Measurements from ENCODE around the gene MOV10L1.
"Not testable (repeated sequence)": the region's sequence is repeated elsewhere in the genome, so short reads cannot be mapped to it uniquely, and the experiment has no call there.

The MOV10L1 gene

DNA sequence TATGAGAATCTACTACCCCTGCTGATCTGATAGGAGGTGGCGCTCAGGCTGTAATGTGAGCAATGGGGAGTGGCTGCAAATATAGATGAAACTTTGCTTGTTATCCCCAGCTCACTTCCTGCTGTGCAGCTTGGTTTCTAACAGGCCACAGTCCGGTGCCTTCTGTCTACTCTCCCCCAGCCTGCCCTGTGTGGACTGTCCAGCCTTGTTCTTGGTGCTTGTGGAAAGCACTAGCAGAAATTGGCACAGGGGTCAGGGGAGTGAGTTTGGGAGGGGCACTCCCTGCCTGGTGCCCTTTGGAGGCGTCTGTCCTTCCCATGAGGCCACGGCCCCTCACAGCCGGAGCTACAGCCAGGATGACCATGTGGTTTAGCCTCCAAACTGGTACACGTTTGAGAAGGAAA lies 14.3 kb downstream of the MOV10L1 start:
- DNase-seq (ENCODE audit: low read depth in 3 of 3): no peak

DNA sequence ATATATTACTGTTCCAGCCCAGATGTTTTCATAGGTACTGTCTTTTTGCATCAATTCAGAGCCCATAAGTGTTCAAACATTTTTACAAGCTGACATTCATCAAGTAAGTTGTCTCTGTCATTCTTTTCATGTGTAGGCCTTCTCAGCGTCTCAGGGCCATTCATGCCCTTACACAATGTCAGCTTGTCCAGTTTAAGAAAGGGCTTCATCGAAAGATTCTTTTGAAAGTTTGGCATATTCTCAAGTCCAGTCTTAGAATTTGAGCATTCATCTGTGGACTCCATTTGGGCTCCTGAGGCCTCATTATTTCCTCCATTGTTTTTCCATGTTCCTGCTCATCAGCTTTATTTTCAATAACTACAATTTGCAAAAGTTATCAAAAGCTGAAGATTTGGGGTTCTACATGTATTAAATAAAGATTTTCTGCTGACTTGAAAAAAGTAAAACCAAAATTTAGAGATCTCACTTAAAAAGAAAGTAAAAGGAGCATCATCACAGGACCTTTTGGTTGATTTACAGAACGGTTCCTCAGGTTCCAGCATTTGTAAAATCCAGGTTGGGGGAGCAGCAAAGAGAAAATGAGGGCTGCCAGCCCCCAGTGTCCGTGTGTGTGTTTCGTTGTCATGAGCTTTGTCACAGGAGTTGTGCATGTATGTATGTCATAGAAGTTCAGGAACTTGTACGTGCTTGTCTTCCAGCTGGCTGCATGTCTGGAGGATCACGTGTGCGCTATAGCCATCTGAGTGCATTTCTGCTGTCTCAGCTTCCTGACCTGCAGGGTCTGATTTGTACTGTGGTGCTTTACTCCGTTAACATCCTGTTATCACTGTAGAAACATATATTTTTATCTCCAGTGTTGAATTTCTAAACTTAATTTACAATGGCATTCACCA lies 15.6 kb downstream of the MOV10L1 start:
- no peak for DNase-seq (ENCODE audit: low read depth in 3 of 3)

DNA sequence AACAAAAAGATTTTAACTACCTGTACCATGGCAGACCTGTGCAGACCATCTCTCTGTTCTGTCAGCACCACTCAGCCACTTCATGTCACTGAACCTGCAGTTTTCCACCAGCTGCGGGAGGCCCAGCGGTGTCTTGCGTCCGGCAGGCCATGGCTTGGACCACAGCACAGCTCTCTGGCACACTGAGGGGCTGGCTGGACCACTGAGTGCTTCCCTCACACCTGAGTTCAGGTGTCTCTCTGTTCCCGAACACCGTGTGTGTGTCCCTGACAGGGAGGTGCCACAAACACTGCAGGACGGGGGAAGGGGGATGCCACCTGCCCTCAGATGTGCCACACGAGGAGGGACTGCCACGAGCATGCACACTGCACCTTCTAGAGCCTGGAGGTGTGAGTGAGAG lies 17.7 kb downstream of the MOV10L1 start:
- no peak for DNase-seq (ENCODE audit: low read depth in 3 of 3)

DNA sequence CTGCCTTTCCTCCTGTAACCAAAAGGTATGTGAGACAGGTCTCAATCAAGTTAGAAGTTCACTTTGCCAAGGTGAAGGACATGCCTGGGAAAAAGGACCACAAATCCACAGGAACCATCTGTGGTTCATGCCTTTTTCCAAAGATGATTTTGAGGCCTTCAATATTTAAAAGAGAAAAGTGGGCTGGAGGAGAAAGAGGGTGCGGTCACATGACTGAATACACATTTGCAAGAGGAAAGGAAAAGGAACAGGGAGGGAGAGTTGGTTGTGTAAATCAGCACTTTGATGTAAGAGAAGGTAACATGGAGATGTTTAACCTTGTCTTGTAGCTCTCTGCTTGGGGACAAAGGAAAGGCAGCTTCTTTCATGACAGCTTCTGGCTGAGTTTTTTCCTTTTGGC lies 21.2 kb downstream of the MOV10L1 start:
- DNase-seq (ENCODE audit: low read depth in 3 of 3): no peak

DNA sequence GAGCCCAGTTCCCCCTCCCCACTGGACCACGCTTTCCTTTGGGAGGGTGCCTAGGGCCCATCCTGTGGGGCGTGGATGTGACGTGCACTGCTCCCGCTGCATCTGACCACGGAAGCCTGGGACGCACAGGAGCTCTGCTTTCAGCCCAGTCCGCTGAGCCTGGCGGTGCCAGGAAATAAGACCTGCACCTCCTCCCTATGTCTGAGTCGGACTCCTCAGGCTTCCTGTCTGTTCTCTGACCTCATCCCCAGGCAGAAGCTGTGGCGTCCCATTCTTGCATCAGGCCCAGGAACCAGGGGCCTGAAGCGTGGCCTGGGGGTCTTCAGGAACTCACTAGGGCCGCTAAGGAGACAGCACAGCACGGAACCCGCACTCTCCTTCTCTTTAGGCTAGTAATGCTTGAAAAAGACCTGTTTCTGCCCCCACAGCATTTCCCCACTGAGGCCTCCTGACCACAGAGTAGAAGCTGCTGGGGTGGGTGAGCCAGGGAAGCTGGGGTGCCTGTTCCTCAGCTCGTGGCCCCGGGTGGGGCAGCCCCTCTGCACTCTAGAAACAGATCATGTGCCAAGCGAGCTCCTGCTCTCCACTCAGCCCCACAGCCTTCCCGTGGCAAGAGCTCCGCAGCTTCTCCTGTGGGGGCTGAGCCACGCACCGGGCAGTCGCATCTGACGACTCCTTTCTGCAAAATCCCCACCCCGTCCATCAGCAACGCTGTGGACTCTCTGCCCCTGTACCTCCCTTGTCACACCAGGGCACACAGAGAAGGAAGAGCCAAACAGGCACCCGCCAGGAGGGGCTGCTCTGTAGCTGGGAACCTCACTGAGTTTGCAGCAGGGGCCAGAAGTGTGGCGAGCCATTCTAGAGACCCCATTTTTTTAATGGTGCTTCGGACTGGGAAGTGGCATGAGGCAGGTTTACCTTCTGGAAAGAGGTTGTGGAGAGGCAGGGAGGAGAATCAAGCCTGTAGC lies 22.6 kb downstream of the MOV10L1 start:
- DNase-seq (ENCODE audit: low read depth in 3 of 3): peak in 1 of 3 experiments; percentile 22

DNA sequence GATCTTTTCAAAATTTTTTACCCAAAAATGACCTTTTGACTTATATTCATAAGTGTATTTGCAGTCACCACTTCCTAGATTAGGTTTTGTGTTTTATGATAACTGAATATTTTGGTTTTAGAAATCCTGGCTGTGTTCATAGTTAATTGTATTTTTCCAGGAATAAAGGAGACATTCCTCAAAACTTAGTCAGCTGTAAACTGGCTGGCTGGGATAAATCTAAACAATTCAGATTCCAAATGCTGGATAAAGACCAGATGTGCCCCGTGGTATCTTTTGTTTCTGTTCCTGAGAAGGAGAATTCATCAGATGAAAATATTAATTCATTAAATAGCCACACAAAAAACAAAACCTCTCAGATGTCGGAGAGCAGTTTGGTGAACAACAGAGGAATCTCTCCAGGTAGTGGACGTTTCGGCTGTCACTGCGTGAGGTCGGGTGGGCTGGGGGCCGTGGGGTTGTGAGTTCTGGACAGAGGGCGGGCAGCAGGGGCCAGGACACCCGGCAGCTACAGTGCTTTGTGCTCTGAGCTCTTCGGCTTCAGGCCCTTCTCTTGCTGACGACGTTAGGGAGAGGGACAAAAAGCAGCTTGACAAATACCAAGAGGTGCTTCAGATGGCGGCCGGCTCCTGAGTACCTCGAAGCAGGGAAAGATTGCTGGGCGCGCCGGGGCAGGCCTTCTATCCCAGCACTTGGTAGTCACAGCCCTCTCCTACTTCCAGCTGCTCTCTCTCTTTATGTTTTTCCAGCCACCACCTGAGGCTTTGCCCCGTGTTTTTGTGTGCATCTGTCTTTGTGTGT lies 24.6 kb downstream of the MOV10L1 start:
- DNase-seq (ENCODE audit: low read depth in 3 of 3): no peak

DNA sequence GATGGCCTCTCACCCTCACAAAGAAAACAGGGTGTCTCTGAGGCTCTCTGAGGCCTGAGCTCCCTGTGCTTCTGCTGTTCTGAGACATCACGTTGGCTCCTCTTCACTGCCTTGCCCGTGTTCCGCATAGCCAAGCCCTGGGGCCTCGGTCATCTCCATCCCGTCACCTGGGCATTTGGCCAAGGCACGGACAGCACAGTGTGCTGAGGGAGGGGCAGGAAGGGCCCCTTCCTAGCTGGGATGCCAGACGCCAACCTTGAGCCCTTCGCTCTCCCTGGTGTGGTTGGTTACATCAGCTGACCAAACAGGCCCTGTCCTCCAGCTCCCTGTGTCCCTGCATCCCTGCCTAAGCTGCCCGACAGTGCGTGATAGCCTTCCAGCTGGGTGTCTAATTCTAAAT lies 25.9 kb downstream of the MOV10L1 start:
- DNase-seq (ENCODE audit: low read depth in 3 of 3): no peak

DNA sequence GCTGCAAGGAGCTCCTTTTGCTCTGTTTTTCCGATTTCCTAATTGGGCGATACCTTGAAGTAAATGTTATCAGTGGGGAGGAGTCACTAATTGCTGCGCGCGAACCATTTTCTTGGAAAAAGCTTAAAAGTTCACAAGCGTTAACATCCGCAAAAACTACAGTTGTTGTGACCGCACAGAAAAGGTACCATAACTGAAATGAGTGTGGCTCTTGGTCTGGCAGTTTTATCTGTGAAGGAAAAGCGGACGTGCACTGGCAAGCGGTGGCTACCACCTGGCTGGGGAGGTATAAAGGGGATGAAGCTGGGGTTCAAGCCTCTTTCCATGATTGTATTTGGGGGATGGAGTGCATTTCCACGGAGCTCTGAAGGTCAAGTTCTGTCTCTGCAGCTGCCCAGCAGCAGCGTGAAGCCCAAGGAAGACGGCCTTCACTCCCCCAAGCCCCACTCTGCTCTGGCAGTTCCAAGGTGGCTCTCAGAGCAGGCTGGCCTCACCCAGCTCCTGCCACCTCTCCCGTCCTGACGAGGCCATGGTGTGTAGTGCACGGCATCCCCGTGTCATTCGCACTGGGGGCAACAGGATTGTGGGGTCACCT lies 27.5 kb downstream of the MOV10L1 start:
- no peak for DNase-seq (ENCODE audit: low read depth in 3 of 3)

DNA sequence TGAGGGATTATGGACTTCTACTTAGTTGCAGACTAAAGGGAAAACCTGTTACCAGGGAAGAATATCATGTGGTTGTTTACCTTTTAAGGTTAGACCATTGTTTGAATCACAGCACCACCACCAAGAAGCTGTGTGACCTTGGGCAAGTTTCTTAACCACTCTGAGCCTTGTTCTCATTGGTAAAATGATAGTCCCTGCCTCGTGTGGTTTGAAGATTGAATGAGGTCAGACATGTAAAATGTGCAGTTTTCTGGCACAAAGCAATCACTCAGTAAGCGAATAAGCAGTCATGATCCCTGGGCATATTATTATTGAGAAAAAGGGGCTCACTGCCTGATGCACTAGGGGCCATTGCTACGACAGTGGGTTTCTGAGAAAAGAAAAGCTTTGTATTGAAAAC lies 28.3 kb downstream of the MOV10L1 start:
- no peak for DNase-seq (ENCODE audit: low read depth in 3 of 3)

DNA sequence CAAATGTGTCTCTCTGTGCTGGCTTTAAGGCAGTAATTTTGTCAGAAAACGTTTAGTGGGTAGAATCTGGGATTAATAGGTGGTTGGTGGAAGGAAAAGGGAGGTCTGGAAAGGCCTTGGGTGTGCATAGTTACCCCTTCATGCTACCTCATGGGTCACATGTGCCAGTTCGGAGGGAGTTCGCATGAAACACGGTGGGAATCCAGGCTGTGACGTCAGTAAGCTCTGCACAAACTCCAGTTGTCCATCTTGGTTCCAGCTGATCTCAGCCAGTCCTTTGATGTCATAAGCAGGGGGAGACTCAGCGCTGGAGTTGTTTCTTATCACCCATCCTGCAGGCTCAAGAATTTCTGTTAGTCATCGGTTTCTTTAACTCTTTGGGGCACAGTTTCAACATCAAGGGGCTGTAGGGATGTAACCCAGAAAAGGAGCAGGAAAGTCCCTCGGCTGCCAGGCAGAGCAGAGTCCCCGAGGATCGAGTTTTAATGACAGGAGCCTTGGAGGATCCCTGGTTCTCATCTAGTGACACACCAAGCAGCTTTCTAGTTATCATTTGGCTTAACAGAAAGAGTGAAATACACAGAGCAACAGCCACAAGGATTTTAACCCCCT lies 28.9 kb downstream of the MOV10L1 start:
- DNase-seq (ENCODE audit: low read depth in 3 of 3): no peak

DNA sequence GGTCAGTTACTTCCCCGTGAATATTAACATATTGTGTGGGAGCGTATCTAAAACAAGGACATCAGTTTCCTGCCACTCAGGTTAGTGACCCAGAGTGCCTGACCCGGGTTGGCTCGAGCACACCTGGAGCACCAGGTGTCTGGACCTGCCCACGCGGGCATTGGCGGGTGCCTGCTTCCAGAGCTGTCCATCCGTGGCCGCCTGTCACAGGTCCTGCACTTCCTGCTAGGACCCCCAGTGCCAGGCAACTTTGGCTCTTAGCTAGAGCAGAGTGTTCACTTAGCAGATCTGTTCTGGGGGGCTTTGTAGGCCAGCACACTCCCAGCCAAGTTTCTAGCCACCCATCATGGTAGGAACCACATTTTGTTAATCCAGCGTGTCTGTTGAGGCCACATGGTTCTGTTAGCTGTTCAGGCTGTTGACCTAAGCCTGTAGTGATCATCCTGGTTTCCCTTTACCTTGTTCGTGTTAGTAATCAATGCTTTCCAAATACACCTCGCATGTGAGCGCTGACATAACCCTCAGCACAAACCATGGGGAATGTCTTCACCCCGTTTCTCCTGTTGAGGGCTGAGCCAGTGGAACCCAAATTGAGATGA lies 29.5 kb downstream of the MOV10L1 start:
- DNase-seq (ENCODE audit: low read depth in 3 of 3): no peak

DNA sequence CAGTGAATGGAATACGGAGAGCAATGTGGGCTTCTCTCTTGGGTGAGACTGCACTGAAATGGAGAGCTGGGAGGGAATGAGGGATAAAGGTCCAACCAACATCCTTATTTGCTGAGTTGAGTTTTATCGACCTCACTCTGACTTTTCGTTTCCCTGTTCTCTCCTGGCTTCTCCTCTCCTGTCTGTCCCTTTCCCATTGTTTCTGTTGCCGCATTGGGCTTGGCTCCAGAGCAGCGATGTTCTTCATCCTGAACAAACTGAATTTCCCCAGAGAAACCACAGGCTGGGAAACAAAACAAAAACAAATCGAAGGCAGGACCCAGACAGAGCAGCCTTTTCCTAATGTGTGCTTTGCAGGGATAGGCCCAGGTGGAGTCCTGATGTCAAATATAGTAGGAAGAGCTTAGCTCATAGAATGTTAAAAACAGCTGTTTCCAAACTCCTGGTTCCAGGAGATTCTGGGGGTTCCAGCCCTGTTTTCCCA lies 30.0 kb downstream of the MOV10L1 start:
- DNase-seq (ENCODE audit: low read depth in 3 of 3): no peak

DNA sequence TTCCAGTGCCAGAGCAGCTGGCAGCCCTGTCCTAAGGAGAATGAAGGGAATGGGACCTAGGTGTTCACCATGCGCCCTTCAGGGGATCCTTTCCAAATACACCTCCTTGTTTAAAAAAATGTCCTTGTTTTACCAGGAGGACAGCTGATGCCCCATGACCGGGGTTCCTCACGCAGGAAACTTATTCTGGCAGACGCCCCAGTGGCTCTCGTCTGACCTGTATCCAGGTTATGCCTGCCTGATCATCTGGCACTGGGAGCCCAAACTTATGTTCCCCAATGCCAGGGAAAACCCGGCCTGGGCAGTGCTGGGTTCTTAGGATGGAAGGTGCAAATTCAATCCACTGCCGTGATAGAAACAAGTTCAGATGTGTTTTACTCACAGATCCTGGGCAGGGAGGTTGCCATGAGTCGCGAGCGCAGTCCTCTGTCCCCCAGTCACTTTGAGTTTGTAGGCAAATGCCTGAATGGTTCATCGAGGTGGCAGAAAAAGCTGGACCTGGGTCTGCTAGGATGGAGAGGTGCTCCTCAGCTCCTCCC lies 31.5 kb downstream of the MOV10L1 start:
- no peak for DNase-seq (ENCODE audit: low read depth in 3 of 3)

DNA sequence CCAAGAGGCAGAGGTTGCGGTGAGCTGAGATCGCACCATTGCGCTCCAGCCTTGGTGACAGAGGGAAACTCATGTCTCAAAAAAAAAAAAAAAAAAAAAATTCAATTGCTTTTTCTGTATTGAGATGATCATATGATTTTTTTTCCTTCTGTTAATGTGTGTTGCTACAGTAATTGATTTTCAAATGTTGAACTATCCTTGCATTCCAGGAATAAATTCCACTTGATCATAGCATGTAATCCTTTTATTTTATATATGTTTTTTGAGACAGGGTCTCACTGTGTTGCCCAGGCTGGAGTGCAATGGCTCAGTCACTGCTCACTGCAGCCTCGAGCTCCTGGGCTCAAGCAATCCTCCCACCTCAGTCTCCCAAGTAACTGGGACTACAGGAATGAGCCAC lies 33.3 kb downstream of the MOV10L1 start:
- DNase-seq (ENCODE audit: low read depth in 3 of 3): no peak

DNA sequence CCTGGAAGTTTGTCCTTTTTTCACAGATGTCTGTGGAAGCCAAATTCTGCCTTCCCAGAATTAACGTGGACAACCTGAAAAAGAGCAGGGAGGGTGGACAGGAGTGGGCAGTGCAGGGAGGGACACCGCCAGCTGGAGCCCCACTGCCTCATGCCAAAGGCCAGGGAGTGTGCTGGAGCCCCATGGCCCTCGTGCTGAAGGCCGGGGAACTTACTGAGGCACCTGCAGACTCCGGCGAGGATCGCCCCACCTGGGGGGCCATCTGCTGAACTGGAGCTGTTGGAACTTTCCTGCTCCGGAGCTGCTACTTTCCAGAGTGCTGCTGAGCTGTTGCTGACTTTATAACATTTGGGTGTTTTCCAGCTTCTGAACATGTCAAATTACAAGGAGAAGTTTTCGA lies 35.2 kb downstream of the MOV10L1 start:
- no peak for DNase-seq (ENCODE audit: low read depth in 3 of 3)

DNA sequence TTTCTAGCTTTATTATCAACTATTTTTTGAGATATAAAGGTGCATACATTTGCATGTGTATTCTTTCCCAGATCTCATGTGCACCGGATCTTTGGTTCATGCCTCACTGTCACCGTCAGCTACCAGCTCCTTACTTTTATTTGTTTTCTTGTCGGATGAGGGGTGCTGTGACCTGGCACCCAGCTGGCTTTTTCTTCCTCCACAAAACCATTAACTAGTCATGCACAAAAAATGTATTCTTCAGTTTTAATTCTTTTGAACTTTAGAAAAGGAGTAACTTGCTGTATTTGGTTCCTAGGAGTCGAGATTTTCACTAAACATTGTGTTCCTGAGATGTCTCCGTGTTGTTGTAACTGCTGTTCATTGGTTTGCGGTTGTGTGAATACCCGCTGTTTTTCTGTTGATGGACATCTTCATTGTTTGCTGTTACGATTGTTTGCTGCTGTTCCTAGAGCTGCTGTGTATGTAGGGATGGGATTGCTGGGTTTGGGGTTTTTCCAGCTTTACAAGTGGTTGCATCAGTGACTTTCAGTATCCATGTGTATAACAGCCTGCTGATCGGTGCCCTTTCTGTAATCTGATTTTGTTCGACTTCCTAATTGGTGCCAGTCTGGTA lies 39.4 kb downstream of the MOV10L1 start:
- no peak for DNase-seq (ENCODE audit: low read depth in 3 of 3)

DNA sequence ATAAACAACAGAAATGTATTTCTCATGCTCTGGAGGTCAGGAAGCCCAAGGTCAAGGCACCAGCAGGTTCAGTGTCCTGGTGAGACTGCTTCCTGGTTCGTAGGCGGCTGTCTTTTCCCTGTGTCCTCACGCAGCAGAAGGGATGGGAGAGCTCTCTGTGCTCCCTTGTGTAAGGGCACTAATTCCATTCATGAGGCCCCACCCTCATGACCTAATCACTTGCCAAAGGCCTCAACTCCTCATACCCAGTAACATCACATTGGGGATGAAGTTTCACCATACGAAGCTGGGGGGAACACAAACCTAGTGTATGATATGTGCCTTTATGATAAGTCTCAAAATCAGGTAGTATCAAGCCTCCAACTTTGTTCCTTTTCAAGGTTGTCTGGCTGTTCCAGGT lies 42.1 kb downstream of the MOV10L1 start:
- DNase-seq (ENCODE audit: low read depth in 3 of 3): no peak

DNA sequence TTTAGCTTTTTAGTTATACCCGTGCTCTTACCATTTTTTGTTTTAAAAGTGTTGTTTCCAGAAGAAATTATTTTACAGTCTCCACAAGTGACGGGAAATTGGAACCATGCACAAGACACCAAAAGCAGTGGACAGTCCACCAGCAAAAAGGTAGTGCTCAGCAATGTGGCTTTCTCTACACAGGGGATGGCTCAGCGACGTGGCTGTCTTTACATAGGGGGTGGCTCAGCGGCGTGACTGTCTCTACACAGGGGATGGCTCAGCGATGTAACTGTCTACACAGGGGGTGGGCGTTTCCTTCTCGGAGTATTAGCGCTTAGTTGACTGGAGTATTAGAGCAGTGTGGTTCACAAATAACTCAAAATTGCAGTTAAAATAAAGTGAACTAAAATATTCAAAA lies 44.7 kb downstream of the MOV10L1 start:
- no peak for DNase-seq (ENCODE audit: low read depth in 3 of 3)

DNA sequence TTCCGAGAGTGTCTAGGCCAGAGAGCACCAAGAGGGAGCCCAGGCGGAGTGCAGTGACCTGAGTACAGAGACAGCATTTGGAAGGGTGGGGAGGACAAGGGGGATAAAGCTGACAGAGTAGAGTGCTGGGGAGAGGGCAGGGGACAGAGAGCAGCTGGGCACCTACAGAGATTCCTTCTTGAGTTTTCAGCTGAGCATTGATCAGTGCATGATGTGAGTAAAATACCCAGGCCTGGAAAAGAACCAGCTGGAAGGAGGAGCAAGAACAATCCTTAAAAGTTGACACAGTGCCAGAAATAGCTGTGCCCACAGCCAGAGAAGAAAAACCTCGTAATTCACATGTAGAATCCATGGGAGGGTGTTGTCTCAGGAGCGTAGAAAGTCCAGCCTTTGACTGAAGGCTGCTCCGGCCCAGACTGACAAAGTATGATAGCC lies 46.8 kb downstream of the MOV10L1 start:
- DNase-seq (ENCODE audit: low read depth in 3 of 3): no peak

DNA sequence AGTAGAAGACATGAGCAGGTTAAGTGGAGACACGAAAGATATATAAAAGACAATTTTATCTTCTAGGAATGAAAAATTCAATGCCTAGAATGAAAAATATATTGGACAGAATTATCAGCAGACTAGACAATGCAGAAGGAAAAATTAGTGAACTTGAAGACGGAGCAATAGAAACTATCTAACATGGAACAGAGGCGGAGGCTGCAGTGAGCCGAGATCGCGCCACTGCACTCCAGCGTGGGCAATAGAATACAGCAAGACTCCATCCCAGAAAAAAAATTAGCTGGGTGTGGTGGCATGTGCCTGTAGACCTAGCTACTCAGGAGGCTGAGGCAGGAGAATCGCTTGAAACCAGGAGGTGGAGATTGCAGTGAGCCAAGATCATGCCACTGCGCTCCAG lies 47.5 kb downstream of the MOV10L1 start:
- DNase-seq (ENCODE audit: low read depth in 3 of 3): not testable (repeated sequence)

Measured in stimulated activated CD4-positive, alpha-beta T cell treated with anti-CD3 and anti-CD28 coated beads, TNF-alpha, amount 100 ng/mL, for 24 hours (primary cell).